ENCODE measurements around the gene PRRG2. TPM values are rescaled to one million over a fixed set of nuclear protein-coding genes. Genes with fewer than 3 reads are reported as not detected.

Gene PRRG2
- total RNA-seq, 2 experiments from 2014 or later: 1.5 TPM

DNA sequence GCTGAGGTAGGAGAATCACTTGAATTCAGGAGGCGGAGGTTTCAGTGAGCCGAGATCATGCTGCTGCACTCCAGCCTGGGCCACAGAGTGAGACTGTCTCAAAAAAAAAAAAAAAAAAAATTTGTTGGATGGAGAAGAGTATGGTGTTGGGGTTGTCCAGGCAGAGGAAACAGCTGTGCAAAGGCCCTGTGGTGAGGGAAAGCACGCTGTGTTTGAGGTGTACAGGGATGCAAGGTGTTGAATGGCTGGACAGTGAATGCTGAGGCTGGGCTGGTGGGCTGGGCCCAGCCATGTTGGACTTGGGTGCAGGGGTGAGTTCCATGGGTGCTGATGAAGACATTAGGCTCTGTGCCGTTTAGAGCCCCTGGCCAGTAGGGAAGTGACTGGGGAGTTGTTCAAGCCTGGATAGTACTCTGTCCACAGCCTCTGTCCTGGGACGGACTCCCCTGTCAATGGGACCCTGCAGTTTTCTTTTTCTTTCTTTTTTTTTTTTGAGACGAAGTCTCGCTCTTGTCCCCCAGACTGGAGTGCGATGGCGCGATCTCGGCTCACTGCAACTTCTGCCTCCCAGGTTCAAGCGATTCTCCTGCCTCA lies 28.5 kb downstream of the PRRG2 start:
- ChIA-PET POLR2A (interaction anchor here (0.5 to 1.6 kb wide), 2 partner anchors 9 to 29 kb away, joined by 3 to 4 read pairs; partner anchors contain the start of gene NOSIP), CTCF (no interaction called here)
- H3K4me3 Mint-ChIP-seq: no peak overlapping the region
- no peak overlapping the region for H3K27ac Mint-ChIP-seq
- no peaks in the 10 kb centered on the region for H3K9me3 Mint-ChIP-seq
- ATAC-seq (no peak), DNase-seq (no peak)
- H3K4me1 Mint-ChIP-seq (ENCODE audit: low read depth): peaks cover 19% of the 10 kb centered on the region
- H3K27me3 Mint-ChIP-seq: no peaks in the 10 kb centered on the region
- intact Hi-C loops (cut with micrococcal nuclease): no loop called here
- H3K36me3 Mint-ChIP-seq (ENCODE audit: low read depth): peaks cover 10% of the 10 kb centered on the region
- TF ChIP-seq CTCF (IDR thresholded peaks at IDR 0.05): no peak

GRCh38 chr19:49613374-49613773 lies 32.3 kb downstream of the PRRG2 start:
- H3K4me3 Mint-ChIP-seq: no peak overlapping the region

GRCh38 chr19:49614096-49614833 lies 33.1 kb downstream of the PRRG2 start:
- CTCF ChIA-PET: interaction anchor here (1.2 kb wide), 1 partner anchor 67 kb away, joined by 3 read pairs; no protein-coding TSS in a partner anchor
- no peaks in the 10 kb centered on the region for H3K27me3 Mint-ChIP-seq
- ATAC-seq (peak; percentile 87), DNase-seq (peak; percentile 72)
- H3K4me1 Mint-ChIP-seq (ENCODE audit: low read depth): peaks cover 22% of the 10 kb centered on the region
- H3K9me3 Mint-ChIP-seq: no peaks in the 10 kb centered on the region
- peaks cover 42% of the 10 kb centered on the region for H3K36me3 Mint-ChIP-seq (ENCODE audit: low read depth)
- no peak for TF ChIP-seq CTCF (IDR thresholded peaks at IDR 0.05)
- POLR2A ChIA-PET: interaction anchor here (1.1 kb wide), 1 partner anchor 11 kb away, joined by 4 read pairs; no protein-coding TSS in a partner anchor
- intact Hi-C loops (cut with micrococcal nuclease): no loop called here
- H3K4me3 Mint-ChIP-seq: no peak overlapping the region
- H3K27ac Mint-ChIP-seq: peak overlapping the region; percentile 92

More at GRCh38 chr19:49613374-49613773, 32.3 kb downstream of the PRRG2 start:
- POLR2A ChIA-PET: interaction anchor here (1.1 kb wide), 1 partner anchor 11 kb away, joined by 4 read pairs; no protein-coding TSS in a partner anchor
- DNase-seq (no peak), ATAC-seq (no peak)
- no peaks in the 10 kb centered on the region for H3K9me3 Mint-ChIP-seq
- peak overlapping the region; percentile 92 for H3K27ac Mint-ChIP-seq
- intact Hi-C loops (cut with micrococcal nuclease): no loop called here
- H3K36me3 Mint-ChIP-seq (ENCODE audit: low read depth): peaks cover 39% of the 10 kb centered on the region
- CTCF ChIA-PET: no interaction called here
- no peaks in the 10 kb centered on the region for H3K27me3 Mint-ChIP-seq
- peaks cover 22% of the 10 kb centered on the region for H3K4me1 Mint-ChIP-seq (ENCODE audit: low read depth)
- no peak for TF ChIP-seq CTCF (IDR thresholded peaks at IDR 0.05)

DNA sequence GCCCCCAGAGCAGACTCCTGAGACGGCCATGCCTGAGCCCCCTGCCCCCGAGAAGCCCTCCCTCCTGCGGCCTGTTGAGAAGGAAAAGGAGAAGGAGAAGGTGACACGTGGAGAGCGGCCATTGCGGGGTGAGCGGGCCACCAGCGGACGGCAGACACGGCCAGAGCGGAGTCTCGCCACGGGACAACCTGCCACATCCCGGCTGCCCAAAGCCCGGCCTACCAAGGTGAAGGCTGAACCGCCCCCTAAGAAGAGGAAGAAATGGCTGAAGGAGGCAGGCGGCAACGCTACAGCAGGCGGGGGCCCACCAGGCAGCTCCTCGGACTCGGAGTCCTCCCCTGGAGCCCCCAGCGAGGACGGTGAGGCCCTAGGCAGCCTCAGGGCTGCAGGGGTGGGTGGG lies 34.7 kb downstream of the PRRG2 start:
- no peaks in the 10 kb centered on the region for H3K9me3 Mint-ChIP-seq
- H3K36me3 Mint-ChIP-seq (ENCODE audit: low read depth): peaks cover 38% of the 10 kb centered on the region
- H3K4me3 Mint-ChIP-seq: no peak overlapping the region
- POLR2A ChIA-PET: interaction anchor here (0.6 to 2.1 kb wide), 5 partner anchors 13 to 60 kb away, joined by 3 to 7 read pairs (median 3); partner anchors contain the start of gene PRR12
- no peak for DNase-seq
- ATAC-seq: no peak
- intact Hi-C loops (cut with micrococcal nuclease): no loop called here
- TF ChIP-seq CTCF (IDR thresholded peaks at IDR 0.05): no peak
- H3K4me1 Mint-ChIP-seq (ENCODE audit: low read depth): peaks cover 22% of the 10 kb centered on the region
- H3K27me3 Mint-ChIP-seq: no peaks in the 10 kb centered on the region
- H3K27ac Mint-ChIP-seq: no peak overlapping the region
- CTCF ChIA-PET: no interaction called here

- H3K36me3 Mint-ChIP-seq (ENCODE audit: low read depth): peaks cover 38% of the 10 kb centered on the region
- DNase-seq (no peak), ATAC-seq (no peak)
- H3K27ac Mint-ChIP-seq: no peak overlapping the region
- no peaks in the 10 kb centered on the region for H3K27me3 Mint-ChIP-seq
- no peaks in the 10 kb centered on the region for H3K9me3 Mint-ChIP-seq
- ChIA-PET POLR2A (interaction anchor here (0.6 to 2.1 kb wide), 4 partner anchors 21 to 73 kb away, joined by 3 to 7 read pairs (median 3); partner anchors contain the start of genes ADM5 and PRR12), CTCF (interaction anchor here (0.7 to 1.0 kb wide), 2 partner anchors 55 to 64 kb away, joined by 3 to 4 read pairs; no protein-coding TSS in a partner anchor)
- intact Hi-C loops (cut with micrococcal nuclease): no loop called here
- no peak overlapping the region for H3K4me3 Mint-ChIP-seq
- no peak for TF ChIP-seq CTCF (IDR thresholded peaks at IDR 0.05)
- peaks cover 22% of the 10 kb centered on the region for H3K4me1 Mint-ChIP-seq (ENCODE audit: low read depth)
Measured at GRCh38 chr19:49616532-49616931, 35.4 kb downstream of the PRRG2 start.

All from activated CD8-positive, alpha-beta T cell treated with anti-CD3 and anti-CD28 coated beads for 36 hours (primary cell).